Activated CD4-positive, alpha-beta T cell treated with anti-CD3 and anti-CD28 coated beads, Interleukin-2, Interleukin-6, amounts not matched to agents 100 ng/mL and 50 ng/mL, durations not matched to agents 16 hours and 8 hours (primary cell): ENCODE measurements around the gene PHF11.
"Not testable (repeated sequence)": the region's sequence is repeated elsewhere in the genome, so short reads cannot be mapped to it uniquely, and the experiment has no call there.

Experiments used
- DNase-seq: peaks from one replicate; pipeline ENCODE4 v3.0.0-alpha.2; 2020

PHF11 gene

DNA sequence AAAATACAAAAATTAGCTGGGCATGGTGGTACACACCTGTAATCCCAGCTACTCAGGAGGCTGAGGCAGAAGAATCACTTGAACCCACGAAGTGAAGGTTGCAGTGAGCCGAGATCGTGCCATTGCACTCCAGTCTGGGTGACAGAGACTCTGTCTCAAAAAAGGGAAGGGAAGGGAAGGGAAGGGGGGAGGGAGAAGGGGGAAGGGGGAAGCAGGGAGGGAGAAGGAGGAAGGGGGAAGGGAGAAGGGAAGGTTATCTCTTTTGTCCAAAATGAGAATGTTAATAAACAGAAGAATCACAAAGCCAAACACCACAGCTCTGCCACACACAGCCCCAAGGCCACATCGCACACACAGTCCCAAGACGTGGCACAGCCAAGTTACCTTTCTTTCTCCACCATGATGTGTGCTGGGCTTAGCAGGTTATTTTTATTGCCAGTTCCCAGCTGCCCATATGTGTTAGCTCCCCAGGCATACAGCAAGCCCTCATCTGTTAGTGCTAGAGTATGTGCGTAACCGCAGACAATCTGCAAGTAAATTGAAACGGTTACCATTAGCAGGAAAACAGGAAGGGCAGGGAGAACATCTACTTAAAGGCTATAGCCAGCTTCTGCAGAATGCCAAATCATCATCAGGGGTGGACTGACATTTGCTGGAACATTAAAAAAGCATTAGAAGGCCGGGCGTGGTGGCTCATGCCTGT lies 55.3 kb downstream of the PHF11 start:
- no peak for DNase-seq

DNA sequence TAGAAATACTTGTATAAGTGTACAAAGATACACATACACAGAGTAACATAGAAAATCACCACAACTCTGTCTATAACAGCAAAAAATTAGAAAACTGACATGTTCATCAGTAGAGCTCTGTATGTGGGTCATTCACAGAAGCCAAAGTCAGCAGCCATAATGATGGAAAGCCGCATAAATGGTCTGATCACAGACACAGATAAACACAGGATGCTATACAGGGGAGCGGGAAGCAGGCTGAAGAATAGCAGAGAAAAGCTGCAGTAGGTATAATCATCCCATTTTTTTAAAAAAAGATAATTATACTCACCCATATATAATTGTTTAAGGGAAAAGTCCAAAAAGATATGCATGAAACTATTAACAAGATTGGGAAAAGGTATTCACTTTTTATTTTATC lies 58.1 kb downstream of the PHF11 start:
- no peak for DNase-seq

DNA sequence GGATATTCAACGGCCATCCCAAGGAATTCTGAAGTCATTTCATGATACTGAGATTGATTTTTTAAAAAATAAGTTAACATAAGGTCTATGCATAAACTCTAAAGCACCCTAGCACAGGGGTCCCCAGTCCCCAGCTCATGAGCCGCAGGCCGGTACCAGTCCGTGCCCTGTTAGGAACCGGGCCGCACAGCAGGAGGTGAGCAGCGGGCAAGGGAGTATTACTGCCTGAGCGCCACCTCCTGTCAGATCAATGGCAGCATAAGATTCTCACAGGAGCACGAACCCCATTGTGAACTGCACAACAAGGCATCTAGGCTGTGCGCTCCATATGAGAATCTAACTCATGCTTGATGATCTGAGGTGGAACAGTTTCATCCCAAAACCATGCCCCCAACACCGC lies 58.6 kb downstream of the PHF11 start:
- DNase-seq = no peak

- DNase-seq = no peak
These were observed 63.3 kb downstream of the PHF11 start for GRCh38 chr13:49559006-49559405.

- no peak for DNase-seq
These were observed 64.7 kb downstream of the PHF11 start for GRCh38 chr13:49560270-49561061.

DNA sequence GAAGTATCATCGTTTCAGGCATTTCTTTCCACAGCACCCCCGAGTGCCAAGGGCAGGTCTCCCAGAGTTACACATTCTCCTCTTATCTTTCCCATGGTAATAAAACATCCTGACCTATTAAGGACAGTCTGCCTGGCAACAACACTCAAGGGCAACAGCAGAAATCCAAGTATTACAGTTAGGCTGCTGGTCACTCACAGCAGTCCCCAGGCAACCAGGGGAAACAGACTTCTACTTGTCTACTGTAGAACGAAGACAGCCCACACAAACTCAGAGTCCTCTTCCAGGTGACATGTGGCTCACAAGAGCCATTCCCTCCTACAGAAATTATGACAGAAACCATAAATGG lies 65.3 kb downstream of the PHF11 start:
- no peak for DNase-seq

DNA sequence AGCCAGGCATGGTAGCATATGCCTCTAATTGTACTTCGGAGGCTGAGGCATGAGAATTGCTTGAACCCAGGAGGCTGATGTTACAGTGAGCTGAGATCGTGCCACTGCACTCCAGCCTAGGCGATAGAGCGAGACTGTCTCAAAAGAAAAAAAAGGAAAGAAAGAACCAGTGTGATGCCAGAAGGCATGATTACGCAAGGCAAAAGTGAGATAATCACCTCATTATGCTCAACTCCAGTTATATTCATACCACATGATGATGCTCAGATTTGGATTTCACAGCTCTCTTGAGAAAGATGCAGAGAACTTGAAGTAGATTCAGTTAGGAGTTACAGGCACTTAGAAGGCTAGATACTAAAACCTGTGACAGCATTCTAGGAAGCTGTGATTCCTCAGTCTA lies 67.8 kb downstream of the PHF11 start:
- no peak for DNase-seq

DNA sequence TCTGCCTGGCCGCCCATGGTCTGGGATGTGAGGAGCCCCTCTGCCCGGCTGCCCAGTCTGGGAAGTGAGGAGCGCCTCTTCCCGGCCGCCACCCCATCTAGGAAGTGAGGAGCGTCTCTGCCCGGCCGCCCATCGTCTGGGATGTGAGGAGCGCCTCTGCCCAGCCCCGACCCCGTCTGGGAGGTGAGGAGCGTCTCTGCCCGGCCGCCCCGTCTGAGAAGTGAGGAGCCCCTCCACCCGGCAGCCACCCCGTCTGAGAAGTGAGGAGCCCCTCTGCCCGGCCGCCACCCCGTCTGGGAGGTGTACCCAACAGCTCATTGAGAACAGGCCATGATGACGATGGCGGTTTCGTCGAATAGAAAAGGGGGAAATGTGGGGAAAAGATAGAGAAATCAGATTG lies 69.7 kb downstream of the PHF11 start:
- not testable (repeated sequence) for DNase-seq

DNA sequence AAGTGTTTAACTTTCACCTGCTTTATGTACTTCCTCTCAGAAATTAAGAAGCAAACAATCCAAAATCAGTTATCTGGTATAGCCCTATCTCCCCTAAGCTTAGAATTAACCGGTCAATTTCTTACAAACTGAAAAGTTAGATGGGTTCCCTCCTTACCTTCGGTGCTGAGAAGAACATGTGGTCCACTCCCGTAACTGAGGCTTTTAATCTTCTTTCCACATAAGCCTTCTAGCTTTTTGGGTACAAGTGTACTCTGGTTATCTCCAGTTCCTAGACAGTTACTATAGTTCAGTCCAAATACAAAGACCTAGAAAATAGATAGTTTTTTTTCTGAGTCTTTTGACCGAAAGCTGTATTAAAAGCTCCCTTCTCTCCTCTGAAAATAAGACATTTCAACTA lies 70.7 kb downstream of the PHF11 start:
- DNase-seq = no peak

DNA sequence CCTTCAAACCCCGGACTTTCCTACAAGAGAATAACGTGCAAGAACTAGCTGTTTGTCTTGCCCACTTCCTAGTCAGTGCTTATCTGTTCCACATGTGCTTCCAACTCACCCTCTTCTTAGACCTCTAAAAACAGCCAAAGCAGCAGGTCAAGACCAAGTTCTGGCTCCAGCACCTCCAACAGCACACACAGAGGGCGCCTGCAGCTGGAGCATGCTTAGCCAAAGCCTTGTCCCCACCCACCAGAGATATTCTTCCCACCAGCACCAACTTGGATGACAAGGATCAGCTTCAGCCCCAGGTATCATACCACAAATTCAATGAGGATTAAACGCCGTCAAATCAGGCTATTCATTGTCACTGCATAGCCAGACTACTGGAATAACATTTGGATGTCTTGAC lies 71.7 kb downstream of the PHF11 start:
- DNase-seq = no peak

- peak; percentile 58 for DNase-seq
These were observed 74.4 kb downstream of the PHF11 start for GRCh38 chr13:49569993-49570689.

DNA sequence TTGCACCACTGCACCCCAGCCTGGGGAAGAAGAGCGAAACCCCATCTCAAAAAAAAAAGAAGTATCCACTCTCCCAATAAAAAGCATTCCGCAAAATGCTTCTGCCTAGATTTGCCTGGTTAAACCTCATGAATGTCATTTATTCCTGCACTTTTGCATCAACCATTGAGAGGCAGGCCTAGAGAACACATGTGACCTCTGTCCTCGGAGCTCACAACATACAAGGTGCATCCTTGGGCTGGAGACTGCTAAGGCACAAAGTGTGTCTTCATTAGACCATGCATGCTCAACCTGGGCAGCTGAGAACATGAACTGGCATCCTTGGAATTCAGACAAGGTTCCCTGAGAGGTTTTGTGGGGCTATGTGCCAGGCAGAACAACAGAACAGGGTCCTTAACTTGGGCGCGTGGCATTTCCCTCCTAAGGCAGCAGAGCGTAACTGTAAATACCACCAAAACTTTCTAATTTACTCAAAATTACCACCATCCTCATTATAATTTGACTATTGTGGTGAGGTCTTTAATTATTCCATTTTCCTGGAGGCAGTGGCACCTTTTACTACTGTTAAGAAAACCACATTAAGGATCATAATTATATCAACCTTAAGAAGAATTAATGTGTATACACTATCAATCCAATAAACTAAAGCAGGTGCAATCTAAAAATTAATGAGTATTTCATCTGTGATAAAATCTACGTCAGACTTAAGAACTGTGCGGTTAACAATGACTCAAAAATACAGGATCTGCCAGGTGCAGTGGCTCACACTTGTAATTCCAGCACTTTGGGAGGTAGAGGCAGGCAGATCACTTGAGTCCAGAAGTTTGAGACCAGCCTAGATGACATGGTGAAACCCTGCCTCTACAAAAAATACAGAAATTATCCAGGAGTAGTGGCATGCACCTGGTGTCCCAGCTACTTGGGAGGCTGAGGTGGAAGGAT lies 75.8 kb downstream of the PHF11 start:
- DNase-seq = peak; percentile 42
